Measurements from ENCODE around the gene ERBIN.

ERBIN gene

DNA sequence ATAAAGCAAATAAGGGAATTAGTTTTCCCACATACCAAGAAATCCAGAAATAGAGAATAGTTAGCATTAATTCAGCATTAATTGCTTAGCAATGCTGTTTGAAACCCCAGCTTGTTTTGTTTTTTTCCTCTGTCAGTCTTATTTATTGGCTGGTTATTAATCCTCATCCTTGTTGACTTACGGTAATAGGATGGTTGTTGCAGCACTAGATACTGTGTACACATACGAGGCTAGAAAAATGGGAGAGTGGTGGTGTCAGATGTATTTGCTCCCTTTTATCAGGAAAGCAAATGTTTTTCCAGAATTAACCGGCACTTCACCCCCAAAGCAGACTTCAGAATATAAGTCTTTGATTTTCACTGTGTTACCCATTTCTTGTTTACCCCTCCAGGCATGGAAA, 60.4 kb downstream of the ERBIN start:
- POLR2A ChIA-PET, result no interaction called here
- CTCF ChIA-PET, result interaction anchor here (0.9 to 1.3 kb wide), 4 partner anchors 12 to 62 kb away, joined by 3 to 4 read pairs (median 4); no protein-coding TSS in a partner anchor
- TF ChIP-seq, protein P1, sequence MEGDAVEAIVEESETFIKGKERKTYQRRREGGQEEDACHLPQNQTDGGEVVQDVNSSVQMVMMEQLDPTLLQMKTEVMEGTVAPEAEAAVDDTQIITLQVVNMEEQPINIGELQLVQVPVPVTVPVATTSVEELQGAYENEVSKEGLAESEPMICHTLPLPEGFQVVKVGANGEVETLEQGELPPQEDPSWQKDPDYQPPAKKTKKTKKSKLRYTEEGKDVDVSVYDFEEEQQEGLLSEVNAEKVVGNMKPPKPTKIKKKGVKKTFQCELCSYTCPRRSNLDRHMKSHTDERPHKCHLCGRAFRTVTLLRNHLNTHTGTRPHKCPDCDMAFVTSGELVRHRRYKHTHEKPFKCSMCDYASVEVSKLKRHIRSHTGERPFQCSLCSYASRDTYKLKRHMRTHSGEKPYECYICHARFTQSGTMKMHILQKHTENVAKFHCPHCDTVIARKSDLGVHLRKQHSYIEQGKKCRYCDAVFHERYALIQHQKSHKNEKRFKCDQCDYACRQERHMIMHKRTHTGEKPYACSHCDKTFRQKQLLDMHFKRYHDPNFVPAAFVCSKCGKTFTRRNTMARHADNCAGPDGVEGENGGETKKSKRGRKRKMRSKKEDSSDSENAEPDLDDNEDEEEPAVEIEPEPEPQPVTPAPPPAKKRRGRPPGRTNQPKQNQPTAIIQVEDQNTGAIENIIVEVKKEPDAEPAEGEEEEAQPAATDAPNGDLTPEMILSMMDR (IDR thresholded peaks at IDR 0.05; ENCODE audit: control extremely low read depth, extremely low read depth, low read depth, missing control alignments), result no peak
- DNase-seq (ENCODE audit: extremely low spot score), result no peak

DNA sequence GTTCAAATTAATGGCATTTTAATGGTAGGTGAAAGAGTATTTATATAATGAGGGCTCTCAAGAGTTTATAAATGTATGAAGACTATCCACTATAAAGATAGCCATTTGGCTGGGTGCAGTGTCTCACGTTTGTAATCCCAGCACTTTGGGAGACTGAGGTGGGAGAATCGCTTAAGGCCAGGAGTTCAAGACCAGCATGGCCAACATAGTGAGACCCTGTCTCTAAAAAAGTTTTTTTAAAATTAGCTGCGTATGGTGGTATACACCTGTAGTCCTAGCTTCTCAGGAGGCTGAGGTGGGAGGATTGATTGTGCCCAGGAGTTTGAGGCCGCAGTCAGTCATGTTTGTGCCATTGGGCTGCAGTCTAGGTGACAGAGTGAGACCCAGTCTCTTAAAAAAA, 61.6 kb downstream of the ERBIN start:
- TF ChIP-seq, protein P1 (IDR thresholded peaks at IDR 0.05; ENCODE audit: control extremely low read depth, extremely low read depth, low read depth, missing control alignments), result no peak
- DNase-seq (ENCODE audit: extremely low spot score), result no peak
- ChIA-PET POLR2A (no interaction called here), CTCF (no interaction called here)

DNA sequence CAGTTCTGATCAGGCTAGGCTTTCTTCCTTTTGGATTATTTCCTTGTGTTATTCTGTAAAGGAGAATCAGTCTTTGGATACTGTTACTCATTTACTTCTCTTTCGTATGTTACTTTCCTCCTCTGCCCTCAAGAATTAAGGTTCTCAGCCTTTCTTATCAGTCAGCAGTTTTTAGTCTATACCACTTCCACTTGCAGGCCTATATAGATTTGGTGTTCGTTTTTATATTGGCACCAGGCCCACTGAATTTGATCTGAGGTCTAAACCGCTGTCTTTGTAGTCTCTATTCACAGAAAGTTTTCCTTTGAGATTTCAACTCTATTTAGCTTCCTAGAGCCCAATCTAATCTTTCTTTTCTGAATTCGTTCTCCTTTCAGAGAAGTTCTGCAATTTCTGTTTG, 62.8 kb downstream of the ERBIN start:
- TF ChIP-seq, protein P1 (IDR thresholded peaks at IDR 0.05; ENCODE audit: control extremely low read depth, extremely low read depth, low read depth, missing control alignments), result no peak
- POLR2A ChIA-PET, result no interaction called here
- no peak for DNase-seq (ENCODE audit: extremely low spot score)
- CTCF ChIA-PET, result interaction anchor here (0.8 kb wide), 1 partner anchor 52 kb away, joined by 3 read pairs; no protein-coding TSS in a partner anchor

- POLR2A ChIA-PET, result no interaction called here
- TF ChIP-seq, protein P1 (IDR thresholded peaks at IDR 0.05; ENCODE audit: control extremely low read depth, extremely low read depth, low read depth, missing control alignments), result no peak
- CTCF ChIA-PET, result interaction anchor here (1.0 kb wide), 1 partner anchor 26 kb away, joined by 3 read pairs; no protein-coding TSS in a partner anchor
- no peak for DNase-seq (ENCODE audit: extremely low spot score)
Observed at GRCh38 chr5:65992630-65993029, 66.3 kb downstream of the ERBIN start.

GRCh38 chr5:65994117-65994786, 67.9 kb downstream of the ERBIN start:
- ChIA-PET CTCF (interaction anchor here (1.9 kb wide), 1 partner anchor 27 kb away, joined by 4 read pairs; no protein-coding TSS in a partner anchor), POLR2A (no interaction called here)
- TF ChIP-seq, protein P1 (IDR thresholded peaks at IDR 0.05; ENCODE audit: control extremely low read depth, extremely low read depth, low read depth, missing control alignments), result no peak
- no peak for DNase-seq (ENCODE audit: extremely low spot score)

- CTCF ChIA-PET, result interaction anchor here (0.7 to 2.1 kb wide), 2 partner anchors 8 to 13 kb away, joined by 4 to 5 read pairs; no protein-coding TSS in a partner anchor
Observed at GRCh38 chr5:65999061-65999723, 72.8 kb downstream of the ERBIN start.

More at GRCh38 chr5:65999061-65999723, 72.8 kb downstream of the ERBIN start:
- DNase-seq (ENCODE audit: extremely low spot score), result no peak
- TF ChIP-seq, protein P1 (IDR thresholded peaks at IDR 0.05; ENCODE audit: control extremely low read depth, extremely low read depth, low read depth, missing control alignments), result no peak
- POLR2A ChIA-PET, result no interaction called here

All from GM10248 (cell line).